Measurements from ENCODE around the gene USF1.
"Not testable (repeated sequence)": the region's sequence is repeated elsewhere in the genome, so short reads cannot be mapped to it uniquely, and the experiment has no call there.

Gene USF1

DNA sequence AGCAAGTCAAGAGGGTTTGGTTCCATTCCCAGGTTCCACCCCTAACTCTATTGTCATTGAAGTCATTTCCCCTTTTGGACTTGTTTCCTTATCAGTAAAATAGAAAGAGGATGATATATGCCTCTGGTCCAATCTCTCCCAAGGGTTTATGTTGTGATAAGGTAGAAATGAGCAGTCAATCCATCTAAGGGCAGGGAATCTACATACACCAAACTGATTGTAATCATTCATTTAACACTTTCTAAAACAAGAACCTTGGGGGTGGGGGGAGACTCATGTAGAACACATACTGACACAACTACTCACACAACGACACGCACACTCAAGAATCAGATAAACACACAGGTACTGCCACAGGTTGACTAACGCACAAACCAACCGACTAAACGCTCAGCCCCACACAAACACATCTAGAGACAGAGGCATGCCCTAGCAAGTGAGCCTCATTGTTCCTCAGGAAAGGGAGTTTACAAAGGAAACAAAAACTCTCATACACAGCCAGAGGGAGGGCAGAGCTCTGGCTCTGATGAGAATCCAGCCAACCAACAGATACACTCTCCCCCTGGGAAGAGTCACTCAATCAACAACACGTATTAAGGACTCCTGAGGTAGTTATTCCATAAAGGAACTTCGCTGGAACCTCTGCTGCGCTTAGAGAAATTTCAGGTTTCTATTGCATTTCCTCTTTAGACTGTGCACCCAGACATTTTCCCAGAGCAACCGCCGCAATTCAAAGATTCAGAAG is 25.9 kb downstream of the USF1 start:
- no peak for DNase-seq (ENCODE audit: low read depth in 2 of 2)

- DNase-seq (ENCODE audit: low read depth in 2 of 2): not testable (repeated sequence)
These were observed 26.6 kb downstream of the USF1 start for GRCh38 chr1:161019111-161019660.

DNA sequence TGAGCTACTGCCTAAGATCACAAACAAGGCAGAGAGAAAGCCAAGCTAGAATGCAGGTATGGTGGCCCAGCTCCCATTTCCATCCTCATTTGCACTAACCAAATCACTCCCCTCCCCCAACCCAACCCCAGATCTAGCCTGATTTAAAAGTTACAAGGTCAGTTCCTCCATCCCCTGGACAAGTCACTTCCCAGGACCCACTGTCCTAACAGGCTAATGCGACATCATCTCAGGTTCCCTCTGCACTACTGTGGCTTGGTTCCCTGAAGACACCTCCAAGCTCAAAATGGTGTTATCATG is 27.2 kb downstream of the USF1 start:
- no peak for DNase-seq (ENCODE audit: low read depth in 2 of 2)

GRCh38 chr1:161017756-161018630 is 27.8 kb downstream of the USF1 start:
- no peak for DNase-seq (ENCODE audit: low read depth in 2 of 2)

DNA sequence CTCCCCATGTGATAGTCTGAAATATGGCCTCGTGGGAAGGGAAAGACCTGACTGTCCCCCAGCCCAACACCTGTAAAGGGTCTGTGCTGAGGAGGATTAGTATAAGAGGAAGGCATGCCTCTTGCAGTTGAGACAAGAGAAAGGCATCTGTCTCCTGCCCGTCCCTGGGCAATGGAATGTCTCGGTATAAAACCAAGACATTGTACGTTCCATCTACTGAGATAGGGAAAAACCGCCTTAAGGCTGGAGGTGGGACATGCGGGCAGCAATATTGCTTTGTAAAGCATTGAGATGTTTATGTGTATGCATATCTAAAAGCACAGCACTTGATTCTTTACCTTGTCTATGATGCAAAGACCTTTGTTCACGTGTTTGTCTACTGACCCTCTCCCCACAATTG is 28.6 kb downstream of the USF1 start:
- not testable (repeated sequence) for DNase-seq (ENCODE audit: low read depth in 2 of 2)

DNA sequence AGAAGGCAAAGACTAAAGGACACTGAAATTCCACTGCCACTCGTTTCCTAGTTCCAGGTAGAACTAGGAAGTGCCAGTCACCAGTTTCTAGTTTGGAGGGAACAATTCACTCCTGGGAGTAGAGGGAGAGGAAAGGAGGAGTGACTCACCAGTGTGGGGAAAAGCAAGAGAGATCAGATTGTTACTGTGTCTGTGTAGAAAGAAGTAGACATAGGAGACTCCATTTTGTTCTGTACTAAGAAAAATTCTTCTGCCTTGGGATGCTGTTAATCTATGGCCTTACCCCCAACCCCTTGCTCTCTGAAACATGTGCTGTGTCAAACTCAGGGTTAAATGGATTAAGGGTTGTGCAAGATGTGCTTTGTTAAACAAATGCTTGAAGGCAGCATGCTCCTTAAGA is 29.1 kb downstream of the USF1 start:
- DNase-seq (ENCODE audit: low read depth in 2 of 2): not testable (repeated sequence)

DNA sequence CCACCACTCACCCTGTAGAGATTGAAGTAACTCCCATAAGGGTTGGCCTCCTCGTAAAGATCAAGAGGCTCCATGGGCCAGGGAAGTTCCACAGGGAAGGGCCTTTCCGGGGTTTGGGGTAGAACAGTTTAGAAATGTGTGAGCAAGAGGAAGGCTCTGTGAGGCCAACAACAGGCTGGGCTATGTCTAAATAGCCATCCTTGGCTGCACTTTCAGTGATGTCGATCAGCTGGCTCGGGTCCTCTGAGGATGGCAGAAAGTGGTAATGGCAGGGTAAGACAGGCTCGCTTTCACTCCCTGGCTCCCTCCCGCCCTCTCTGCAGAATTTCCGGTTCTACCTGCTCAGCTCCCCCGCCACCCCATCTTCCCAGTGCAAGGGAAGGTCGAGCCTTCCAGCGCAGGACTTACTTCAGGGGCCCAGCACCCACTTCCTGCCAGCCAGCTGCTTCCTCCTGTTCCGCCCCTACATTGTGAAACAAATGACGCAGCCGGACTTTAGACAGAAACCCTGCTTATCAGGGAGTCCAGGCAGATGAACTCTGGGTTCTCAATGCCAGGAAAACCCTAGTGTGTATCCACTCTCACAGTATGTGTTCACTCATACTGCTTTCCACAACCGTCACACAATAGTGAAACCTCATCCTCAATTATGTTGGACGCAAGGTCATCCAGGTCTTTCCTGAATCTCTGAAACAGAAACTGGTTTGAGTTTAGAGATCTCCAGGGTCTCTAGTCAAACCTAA is 32.1 kb downstream of the USF1 start:
- DNase-seq (ENCODE audit: low read depth in 2 of 2): peak; percentile 28 to 41

GRCh38 chr1:161013131-161013487 is 32.7 kb downstream of the USF1 start:
- no peak for DNase-seq (ENCODE audit: low read depth in 2 of 2)

- no peak for DNase-seq (ENCODE audit: low read depth in 2 of 2)
These were observed 33.4 kb downstream of the USF1 start for GRCh38 chr1:161012420-161012819.

DNA sequence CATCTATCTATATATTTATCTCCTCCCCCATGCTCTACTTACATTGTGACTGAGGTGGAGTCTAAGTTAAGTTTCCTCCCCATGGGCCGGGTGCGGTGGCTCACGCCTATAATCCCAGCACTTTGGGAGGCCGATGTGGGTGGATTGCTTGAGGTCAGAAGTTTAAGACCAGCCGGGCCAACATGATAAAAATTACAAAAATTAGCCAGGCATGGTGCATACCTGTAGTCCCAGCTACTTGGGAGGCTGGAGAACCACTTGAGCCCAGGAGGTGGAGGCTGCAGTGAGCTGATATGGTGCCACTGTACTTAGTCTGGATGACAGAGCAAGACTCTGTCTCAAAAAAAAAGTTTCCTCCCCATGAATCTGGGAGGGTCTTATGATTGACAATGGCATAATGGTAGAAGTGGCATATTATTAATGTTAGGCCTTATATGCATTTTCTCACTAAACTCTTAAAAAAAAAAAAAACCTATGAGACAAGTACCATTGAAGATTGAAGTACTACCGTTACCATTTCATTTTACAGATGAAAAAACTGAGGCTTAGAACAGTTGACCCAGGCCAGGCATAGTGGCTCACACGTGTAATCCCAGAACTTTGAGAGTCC is 36.1 kb downstream of the USF1 start:
- no peak for DNase-seq (ENCODE audit: low read depth in 2 of 2)

GRCh38 chr1:161008869-161009510 is 36.8 kb downstream of the USF1 start:
- no peak for DNase-seq (ENCODE audit: low read depth in 2 of 2)

DNA sequence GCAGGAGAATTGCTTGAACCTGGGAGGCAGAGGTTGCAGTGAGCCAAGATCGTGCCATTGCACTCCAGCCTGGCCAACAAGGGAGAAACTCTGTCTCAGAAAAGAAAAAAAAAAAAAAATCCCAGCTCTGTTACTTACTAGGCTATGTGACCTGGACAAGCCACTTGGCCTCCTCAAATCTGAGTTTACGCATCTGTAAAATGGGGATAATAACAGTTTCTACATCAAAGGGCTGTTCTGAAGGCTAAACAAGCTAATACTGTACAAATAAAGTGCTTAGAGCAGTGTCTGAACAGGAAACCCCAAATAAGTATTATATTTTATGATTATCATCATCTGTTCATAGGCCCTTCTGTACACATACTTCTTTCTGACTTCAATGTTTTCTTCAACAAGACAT is 38.4 kb downstream of the USF1 start:
- DNase-seq (ENCODE audit: low read depth in 2 of 2): no peak

GRCh38 chr1:161006563-161006962 is 39.2 kb downstream of the USF1 start:
- no peak for DNase-seq (ENCODE audit: low read depth in 2 of 2)

DNA sequence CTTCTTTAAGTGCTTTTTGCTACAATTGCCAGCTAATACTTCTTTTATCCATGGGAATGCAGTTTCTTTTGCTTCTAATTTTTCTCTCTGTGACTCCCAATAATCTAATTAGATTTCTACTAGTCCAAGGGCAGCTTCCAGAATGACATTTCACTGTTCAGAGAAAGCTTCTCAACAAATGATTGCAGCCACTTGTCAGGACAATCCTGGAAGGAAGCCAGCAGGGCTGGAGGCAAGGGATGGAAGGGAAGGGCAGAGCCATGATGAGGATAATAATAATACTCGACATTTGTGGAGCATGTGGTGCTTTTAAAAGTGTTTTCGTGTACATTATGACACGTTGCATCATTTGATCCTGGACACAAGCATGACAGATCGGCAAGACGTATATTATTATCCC is 44.3 kb downstream of the USF1 start:
- no peak for DNase-seq (ENCODE audit: low read depth in 2 of 2)

DNA sequence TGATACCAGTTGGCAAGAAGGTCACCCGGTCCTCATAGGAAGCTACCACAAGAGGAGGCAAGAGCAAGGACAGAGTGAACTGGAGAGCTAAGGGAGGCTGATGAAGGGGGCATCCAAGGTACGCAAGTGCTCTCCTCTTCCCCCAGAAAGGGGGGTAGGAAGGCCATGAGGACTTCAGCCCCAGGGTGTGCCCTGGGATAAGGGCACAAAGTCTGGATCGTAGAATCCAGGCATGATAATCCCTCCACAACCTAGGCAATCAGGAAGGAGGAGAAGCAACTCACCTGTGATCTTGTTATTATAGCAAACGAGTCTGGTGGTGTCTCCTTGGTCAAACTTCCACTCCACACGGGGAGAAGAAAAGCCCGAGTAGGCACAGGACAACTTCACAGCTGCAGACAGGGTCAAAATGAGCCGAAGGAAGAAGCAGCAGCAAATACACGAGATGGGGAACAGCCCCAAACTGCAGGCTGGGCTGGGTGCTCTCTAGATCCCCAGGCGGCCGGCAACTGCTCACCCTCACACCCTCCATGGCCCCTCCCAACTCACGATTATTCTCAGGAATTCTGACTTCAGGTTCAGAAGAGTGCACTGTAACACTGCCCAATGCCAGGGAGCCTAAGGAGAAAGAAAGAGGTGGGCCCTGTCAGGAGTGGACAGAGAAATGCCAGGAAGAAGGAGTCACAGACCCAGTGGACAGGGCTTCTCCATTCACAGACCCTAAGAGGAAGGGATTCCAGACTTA is 44.9 kb downstream of the USF1 start:
- no peak for DNase-seq (ENCODE audit: low read depth in 2 of 2)

DNA sequence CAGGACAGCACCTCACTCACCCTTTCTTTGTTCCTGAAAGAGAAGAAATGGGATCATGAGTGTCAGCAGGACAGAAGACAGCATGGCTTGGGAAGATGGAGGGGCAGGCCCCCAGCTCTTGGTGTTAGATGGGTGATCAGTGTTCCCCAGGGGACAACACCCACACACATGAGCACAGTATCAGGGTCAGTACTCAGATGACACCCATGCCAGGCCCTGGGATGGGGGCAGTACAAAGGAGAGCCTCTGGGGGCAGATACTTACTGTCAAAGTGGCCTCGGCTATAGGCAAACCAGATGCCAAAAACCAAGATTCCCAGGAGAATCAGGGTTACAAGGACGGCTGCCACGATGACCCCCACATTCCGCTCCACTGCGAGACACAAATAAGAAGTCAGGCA is 46.4 kb downstream of the USF1 start:
- DNase-seq (ENCODE audit: low read depth in 2 of 2): no peak

- peak; percentile 25 to 43 for DNase-seq (ENCODE audit: low read depth in 2 of 2)
These were observed 48.3 kb downstream of the USF1 start for GRCh38 chr1:160997323-160998038.

DNA sequence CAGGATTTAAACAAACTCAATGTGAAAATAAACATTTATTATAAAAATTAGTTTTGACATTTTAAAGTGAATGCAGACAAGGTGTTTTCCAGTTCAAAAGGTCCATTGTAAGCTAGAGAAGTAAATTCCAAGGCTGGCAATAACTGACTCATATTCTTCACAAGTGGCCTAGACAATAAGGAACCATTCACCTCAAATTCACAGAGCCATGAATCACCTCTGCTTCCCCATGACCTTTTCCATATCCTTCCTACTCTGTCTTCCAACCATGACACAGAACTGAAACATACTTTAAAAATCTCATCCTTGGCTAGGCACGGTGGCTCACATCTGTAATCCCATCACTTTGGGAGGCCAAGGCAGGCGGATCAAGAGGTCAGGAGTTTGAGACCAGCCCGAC is 49.6 kb downstream of the USF1 start:
- no peak for DNase-seq (ENCODE audit: low read depth in 2 of 2)

DNA sequence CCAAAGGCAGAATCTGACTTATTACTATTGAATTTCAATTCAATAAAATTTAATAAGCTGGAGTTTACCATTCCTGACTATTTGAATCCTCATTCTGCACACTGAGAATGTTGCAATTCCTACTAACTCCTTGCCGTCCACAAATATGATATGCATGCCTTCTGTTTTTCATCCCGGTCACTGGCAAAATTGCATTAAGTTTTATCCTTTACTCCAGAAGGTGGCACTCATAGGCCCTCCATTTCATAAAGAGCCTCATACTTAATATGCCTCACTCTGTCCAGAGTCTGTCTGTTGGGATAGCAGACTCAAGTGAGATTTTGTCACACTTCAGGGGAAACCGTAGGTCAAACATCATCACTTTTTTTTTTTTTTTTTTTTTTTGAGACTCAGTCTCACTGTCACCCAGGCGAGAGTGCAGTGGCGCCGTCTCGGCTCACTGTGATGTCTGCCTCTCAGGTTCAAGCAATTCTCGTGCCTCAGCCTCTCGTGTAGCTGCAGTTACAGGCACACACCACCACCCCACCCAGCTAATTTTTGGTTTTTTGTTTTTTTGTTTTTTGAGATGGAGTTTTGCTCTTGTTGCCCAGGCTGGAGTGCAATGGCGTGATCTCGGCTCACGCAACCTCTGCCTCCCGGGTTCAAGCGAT is 52.1 kb downstream of the USF1 start:
- no peak for DNase-seq (ENCODE audit: low read depth in 2 of 2)

- not testable (repeated sequence) for DNase-seq (ENCODE audit: low read depth in 2 of 2)
These were observed 53.7 kb downstream of the USF1 start for GRCh38 chr1:160992036-160992435.
